Esophagus squamous epithelium (tissue), 4 donors: ENCODE measurements around the gene DLST.

Experiments used
- POLR2A ChIP-seq, 4 donors: fragments of 450-650 bp; IDR thresholded peaks; one replicate each; pipeline ENCODE4 v1.6.1; 2017; ENCODE audit warnings: antibody characterized with exemption in 4 of 4, mild to moderate bottlenecking in 4 of 4, moderate library complexity in 3 of 4
- TF ChIP-seq, protein P1 (sequence below), 6 experiments: fragments of 450-650 bp in 4 of 6; fragments of 200-600 bp in 2 of 6; sonication (generic) in 2 of 6; IDR thresholded peaks; one replicate each; pipeline ENCODE4 v1.5.1; 2016 to 2019; ENCODE audit warnings: antibody characterized with exemption in 6 of 6, mild to moderate bottlenecking in 4 of 6, moderate library complexity in 4 of 6

DNA sequence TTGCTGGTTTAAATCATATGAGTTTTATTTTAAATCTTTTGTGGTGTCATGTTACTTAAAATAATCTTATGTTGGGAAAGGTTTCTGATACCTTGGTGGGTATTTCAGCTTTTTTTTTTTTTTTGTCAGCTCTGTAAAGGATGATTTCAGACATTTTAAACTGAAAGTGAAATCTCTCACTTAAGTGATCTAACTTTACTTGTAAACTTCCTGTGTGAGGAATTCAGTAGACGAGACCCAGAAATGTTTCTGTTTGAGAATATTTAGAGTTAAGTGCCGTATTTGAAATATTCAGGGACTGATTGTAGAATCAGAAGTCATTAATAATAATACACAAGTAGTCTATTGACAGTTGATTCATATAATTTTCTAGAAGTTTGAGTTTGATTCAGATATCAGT is 43.5 kb upstream of the DLST start:
- TF ChIP-seq, protein P1, sequence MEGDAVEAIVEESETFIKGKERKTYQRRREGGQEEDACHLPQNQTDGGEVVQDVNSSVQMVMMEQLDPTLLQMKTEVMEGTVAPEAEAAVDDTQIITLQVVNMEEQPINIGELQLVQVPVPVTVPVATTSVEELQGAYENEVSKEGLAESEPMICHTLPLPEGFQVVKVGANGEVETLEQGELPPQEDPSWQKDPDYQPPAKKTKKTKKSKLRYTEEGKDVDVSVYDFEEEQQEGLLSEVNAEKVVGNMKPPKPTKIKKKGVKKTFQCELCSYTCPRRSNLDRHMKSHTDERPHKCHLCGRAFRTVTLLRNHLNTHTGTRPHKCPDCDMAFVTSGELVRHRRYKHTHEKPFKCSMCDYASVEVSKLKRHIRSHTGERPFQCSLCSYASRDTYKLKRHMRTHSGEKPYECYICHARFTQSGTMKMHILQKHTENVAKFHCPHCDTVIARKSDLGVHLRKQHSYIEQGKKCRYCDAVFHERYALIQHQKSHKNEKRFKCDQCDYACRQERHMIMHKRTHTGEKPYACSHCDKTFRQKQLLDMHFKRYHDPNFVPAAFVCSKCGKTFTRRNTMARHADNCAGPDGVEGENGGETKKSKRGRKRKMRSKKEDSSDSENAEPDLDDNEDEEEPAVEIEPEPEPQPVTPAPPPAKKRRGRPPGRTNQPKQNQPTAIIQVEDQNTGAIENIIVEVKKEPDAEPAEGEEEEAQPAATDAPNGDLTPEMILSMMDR (IDR thresholded peaks at IDR 0.05): no peak
- no peak for TF ChIP-seq POLR2A (IDR thresholded peaks at IDR 0.05)
